Pons (tissue), 1 donor: ENCODE results near the gene NARF.
A peak's percentile ranks its signal among the peaks of the same experiment; 100 is the strongest.

Experiments
- DNase-seq: peaks from one replicate; pipeline ENCODE4 v3.0.0-alpha.2; 2016; ENCODE audit warnings: low spot score

The NARF gene

DNA sequence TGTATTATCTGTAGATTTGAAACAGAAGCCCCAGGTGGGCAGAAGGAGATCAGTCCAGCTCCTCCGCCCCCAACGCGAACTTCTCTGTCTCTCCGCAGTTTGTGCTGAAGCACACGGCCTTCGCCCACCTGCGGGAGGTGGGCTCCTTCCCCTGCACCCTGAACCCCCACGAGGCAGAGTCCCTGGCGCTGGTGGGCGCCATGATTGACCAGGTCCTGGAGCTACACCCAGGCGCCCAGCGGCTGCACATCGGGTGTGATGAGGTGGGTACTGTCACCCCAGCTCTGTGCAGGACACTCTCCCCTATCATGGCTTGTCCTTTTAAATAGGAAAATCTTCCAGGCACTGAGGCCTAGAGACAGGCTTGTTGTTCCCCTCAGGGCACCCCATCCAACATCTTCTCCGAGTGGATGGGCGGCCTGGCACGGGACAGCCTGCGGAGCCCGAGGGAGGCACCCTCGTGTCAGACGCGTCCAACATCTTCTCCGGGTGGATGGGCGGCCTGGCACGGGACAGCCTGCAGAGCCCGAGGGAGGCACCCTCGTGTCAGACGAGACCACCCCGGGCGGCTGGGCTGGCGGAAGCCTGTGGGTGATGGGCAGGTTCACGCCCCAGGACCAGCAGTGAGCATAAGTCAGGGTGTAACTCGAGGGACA lies 24.9 kb upstream of the NARF start:
- DNase-seq = no peak

DNA sequence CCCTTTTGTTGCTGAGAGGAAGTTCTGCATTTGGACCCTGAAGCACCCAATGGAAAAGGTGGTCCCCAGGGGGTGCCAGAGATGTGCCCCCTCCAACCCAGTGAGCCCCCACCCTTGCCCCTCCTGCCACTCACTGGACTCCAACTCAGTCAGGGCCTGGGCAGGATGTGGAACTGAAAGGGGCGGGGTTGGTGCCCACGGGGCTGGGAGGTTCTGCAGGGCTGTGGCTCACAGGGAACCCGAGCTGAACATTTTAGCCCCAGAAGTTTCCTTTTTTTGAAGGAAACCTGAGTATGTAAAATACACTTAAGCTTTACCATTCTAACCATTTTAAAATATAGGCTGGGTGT lies 24.4 kb upstream of the NARF start:
- DNase-seq = no peak

DNA sequence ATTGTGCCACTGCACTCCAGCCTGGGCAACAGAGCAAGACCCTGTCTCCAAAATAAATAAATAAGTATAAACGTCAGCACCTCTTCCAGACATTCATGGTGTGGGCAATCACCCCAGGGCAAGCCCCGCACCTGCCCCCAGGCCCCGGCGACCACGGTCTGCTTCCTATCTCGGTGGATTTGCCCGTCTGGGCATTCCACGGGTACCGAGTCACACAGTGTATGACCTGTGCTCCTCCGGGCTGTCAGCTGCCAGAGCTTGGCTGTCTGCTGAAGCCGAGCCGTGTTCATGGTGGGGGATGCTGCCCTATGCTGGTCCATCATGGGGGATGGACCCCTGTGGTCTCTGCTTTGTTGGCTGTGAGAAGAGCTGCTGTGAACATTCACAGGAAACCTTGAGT lies 23.4 kb upstream of the NARF start:
- no peak for DNase-seq

DNA sequence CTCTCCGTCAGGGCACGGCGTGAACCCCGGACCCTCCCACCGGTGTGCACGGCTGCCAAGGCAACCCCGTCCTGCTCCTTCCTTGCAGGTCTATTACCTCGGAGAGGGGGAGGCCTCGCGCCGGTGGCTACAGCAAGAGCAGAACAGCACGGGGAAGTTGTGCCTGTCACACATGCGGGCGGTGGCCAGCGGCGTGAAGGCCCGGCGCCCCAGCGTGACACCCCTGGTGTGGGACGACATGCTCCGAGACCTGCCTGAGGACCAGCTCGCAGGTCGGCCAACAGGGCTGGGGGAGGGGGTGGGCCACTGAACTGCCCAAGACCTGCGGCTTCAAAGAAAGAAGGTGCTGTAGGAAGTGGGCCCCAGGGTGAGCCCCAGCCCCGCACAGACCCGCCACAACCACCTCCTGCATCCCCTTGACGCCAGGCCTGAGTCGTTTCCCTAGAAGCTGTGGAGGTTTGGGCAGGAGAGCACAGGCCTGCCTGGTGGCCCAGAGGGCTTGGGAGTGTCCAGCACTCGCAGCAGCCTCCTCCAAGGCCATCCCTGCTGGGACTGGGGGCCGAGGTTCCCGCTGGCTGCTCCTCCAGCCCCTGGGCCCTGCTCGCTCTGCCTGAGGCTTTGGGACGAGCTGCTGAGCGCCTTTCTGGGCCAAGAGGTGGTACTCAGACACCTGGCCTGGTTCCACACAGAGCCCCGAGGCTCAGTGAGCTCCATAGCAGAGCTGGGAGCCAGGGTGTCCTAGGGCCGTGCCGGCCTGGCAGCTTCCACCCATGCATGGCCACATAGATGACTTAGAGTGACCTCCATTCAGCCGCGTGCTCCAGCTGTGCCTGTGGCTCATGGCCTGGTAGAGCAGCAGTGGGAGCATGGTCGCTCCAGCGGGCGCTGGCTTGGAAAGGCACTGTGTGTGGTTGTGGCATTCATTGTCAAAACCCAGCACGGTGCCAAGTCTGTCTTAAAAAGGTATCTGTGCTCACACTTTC lies 22.6 kb upstream of the NARF start:
- DNase-seq = no peak

DNA sequence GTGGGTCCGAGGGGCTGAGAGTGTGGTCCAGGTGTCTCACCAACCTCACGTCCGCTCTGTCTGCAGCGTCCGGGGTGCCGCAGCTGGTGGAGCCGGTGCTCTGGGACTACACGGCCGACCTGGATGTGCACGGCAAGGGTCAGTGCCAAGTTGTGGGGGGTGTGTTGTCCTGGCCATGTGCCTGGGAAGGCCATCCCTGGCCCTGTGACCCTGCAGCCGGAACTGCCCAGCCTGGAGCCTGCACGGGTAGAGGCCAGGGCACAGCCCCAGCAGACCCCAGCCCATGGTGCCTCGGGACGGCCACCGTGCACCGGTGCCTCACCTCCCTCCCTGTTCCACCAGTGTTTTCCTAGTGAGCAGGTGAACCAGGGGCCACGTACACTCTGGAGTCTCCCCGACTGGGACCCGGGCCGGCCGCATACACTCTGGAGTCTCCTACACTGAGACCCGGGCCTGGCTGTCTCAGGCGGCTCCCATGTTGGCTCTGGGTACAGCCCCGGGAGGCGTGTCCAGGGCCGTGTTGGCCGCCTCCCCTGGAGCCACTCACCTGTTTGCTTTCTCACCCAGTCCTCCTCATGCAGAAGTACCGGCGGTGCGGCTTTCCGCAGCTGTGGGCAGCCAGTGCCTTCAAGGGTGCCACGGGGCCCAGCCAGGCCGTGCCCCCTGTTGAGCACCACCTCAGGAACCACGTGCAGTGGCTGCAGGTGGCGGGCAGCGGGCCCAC lies 21.8 kb upstream of the NARF start:
- no peak for DNase-seq

DNA sequence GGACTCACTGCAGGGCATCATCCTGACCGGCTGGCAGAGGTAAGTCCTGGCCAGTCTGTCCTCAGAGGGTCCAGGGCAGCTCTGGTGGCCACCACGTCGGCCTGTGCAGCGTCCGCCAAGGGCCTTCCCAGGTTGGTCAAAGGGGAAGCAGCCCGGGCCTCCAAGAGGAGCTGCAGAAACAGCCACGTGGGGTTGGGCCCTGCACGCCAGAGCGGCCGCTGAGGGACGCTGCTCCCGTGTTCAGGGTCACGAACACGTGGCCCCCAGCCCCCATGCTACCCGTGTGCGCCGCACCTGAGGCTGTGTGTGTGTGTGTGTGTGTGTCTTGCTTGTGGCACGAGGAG lies 21.2 kb upstream of the NARF start:
- no peak for DNase-seq

DNA sequence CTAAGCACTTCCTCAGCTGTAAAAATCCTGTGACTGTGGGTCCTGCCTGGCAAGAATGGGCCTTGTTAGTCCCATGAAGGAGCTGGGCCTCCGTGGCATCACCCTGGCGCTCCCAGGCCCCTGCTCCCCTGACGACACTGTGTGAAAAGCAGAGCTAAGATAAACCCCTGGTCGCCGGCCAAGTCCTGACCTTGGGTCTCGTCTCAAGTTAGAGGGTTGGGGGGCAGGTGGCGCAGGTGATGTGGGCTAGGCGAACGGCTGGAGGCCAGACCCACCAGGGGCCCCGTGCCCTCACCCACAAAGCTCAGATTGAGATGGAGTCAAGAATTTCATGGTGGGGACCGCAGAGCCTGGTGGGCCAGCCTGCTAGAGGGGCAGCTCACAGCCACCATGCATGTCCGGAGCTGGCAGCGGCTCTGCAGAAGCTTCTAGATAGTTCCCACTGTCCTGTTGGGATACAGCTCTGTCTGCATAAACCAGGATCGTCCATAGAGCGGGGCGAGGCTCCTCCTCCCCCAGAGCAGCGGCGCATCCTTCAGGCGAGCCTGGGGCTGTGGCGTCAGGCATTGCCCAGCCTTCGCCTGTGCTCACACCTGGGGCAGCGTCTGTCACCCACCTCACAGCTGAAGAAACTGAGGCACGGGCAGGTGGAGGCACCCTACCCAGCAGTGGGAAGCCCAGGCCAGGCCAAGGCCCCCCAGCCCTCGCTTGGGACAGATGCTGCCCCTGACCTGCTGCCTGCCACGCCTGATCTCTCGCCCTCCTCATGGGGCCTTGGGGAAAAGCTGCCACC lies 19.9 kb upstream of the NARF start:
- no peak for DNase-seq

DNA sequence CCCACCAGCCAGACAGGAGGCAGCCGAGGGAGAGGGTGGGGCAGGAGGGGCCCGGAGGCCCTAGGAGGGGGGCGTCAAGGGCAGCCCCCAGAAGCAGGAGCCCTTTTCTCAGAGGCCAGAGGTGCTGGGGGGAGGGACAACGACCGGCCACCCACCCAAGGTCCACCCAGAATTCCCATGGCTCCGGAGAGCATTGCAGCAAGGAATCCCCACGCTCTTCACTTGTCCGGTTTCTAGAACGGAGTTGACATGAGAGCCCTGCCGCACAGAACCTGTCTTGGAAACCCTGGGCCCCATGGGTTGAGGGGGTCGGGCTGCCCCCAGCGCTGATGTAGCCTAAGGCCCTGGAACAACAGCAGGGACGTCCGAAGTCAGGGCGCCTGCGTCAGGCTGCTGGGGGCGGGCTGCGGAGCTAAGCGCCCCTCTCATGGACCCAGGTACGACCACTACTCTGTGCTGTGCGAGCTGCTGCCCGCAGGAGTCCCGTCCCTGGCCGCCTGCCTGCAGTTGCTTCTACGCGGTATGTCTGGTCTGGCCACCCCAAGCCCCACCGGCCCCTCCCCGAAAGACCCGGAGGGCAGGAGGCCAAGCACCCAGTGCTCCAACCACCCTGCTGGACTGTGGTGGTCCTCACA lies 19.2 kb upstream of the NARF start:
- DNase-seq = no peak

DNA sequence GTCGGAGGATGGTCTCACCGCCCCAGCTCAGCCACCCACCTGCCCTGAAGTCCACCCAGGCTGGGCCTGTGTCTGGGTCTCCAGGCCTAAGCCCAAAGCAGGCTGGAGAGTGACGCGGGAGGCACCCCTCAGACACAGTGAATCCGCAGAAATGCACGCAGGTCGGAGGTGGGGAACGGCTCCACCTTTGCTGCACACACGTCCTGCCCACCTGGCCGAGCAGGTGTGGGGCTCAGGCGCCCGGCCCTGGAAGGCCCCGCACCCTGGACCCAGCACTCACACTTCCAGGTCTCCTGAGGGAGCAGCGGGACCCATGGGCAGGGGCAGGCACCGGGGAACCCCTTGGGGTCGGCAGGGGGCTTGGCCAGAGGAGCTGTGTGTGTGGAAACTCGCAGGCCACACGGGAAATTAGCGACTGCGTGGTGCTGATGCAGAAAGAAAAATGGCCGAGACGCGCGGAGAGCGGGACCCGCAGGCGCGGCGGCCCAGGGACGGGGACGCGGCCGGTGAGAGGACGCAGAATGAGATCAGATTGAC lies 18.6 kb upstream of the NARF start:
- DNase-seq = no peak

DNA sequence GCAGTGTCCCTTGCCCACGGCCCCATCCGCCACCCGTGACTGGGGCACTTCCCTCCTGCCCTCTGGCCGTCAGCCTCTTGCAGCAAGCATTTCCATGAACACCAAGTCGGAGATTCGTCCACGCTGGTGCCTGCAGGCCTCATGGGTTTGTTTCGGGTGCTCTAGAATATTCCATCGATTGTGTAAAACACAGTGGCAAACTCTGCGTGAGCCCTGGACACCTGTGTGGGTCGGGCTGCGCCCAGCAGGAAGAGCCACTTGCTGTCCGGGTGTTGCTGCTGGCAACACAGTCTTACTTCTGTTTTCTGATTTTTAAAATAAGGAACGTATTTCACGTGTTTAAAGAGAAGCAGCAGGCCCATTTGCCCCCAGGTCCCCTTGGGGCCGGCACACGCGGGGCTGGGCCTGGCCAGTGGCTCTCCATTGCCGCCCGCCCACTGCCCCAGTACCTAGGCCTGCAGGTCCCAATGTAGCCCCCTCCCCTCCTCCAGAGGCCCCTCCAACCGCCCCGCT lies 18.0 kb upstream of the NARF start:
- DNase-seq = peak; percentile 53

DNA sequence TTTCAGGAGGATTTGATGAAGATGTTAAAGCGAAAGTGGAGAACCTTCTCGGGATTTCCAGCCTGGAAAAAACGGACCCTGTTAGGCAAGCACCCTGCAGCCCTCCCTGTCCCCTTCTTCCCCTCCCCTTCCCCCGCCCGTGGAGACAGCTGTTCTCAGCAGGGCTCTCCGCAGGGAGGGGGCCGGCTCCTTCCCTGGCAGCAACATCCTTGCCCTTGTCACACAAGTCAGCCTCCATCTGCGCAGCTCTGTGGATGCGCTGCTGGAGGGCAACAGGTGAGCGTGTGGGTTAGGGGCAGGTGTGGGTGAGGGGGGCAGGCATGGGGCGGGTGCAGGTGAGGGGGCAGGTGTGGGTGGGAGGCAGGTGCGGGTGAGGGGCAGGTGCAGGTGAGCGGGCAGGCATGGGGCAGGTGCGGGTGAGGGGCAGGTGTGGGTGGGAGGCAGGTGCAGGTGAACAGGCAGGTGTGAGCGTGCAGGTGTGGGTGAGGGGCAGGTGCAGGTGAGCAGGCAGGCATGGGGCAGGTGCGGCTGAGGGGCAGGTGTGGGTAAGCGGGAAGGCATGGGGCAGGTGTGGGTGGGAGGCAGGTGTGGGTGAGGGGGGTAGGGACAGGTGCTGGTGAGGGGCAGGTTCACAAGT lies 17.4 kb upstream of the NARF start:
- no peak for DNase-seq

DNA sequence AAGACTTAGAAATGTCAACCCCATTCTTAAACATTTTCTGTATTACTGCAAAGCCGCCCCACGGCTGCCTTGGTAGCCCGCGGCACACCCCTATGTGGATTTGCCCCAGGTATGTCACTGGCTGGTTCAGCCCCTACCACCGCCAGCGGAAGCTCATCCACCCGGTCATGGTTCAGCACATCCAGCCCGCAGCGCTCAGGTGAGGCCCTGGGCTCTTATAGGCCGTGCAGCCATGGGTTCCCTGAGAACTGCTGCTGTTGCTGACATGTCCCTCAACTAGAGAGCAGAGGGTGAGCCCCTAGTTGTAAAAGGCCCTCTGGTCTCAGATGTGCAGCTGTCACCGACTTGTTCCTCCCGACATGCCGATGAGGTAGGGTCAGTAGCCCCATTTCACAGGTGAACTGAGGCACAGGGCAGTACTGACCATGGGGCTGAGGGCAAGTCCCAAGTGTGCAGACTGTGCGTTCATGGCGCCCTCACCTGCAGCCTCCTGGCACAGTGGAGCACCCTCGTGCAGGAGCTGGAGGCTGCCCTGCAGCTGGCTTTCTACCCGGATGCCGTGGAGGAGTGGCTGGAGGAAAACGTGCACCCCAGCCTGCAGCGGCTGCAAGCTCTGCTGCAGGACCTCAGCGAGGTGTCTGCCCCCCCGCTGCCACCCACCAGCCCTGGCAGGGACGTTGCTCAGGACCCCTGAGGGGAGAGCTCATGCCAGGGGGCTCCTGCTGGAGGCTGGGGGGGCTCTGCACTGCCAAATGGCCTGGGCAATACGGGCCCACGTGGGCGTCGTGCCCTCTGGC lies 16.7 kb upstream of the NARF start:
- DNase-seq = no peak

DNA sequence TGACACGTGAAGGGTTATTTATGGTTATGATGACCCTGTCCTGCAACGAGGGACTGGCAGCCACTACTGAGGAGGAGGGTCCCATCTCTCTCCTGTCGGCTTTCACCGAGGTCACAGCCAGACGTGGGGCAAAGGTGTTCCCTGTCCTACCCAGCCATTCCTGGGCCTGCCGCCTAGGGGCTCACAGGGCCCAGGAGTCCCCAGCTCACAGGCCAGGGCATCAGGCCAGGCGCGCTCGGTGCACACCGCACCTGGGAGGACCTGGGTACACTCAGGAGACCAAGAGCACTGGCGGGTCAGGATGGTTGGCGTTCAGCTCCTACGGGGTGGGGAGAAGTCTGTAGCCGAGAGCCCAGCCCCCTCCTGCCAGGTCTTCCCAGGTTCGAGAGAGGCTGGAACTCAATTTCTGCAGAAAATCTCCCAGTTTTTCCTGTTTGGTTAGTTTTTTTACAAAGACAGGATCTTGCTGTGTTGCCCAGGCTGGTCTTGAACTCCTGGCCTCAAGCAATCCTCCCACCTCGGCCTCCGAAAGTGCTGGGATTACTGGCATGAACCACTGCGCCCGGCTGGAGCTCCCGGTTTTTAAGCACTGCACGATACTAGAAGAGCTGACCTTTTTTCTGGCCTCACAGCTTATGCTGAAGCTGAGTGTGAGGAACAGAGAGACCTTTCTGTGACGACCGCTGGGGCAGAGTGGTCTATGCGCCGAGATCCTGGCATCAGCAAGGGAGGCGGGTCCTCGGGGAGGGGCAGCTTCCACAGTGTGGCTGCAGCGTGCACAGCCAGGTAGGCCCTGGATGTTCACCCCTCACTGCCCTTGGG lies 15.7 kb upstream of the NARF start:
- DNase-seq = no peak

DNA sequence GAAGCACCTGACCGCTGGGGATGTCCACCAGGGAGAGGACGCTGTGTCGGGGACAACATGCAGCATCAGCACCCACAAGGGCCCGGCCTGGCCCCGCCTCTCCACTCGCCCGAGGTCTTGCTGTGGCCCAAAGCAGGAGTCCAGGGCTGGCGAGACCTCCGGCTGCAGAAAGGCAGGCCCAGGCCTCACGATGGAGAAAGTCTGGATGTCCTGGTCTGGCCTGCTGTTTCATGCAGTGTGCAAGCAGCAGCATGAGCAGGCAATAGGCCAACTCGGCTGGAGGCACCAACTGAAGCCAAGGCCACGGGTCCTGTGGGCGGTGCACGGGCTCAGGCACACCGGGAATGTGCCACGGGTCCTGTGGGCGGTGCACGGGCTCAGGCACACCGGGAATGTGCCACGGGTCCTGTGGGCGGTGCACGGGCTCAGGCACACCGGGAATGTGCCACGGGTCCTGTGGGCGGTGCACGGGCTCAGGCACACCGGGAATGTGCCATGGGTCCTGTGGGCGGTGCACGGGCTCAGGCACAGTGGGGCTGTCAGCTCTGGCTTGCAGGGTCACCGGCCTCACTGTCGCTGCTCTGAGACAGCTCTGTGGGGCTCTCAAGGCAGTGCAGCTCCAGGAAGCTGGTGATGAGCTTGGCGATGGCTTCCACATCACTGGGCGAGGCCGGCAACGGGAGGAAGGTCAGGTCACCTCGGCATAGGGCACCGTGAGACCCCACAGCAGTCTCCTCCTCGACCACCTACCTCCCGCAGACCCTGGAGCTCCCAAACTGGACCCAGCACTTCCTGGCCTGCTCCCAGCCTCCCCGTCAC lies 14.9 kb upstream of the NARF start:
- no peak for DNase-seq

DNA sequence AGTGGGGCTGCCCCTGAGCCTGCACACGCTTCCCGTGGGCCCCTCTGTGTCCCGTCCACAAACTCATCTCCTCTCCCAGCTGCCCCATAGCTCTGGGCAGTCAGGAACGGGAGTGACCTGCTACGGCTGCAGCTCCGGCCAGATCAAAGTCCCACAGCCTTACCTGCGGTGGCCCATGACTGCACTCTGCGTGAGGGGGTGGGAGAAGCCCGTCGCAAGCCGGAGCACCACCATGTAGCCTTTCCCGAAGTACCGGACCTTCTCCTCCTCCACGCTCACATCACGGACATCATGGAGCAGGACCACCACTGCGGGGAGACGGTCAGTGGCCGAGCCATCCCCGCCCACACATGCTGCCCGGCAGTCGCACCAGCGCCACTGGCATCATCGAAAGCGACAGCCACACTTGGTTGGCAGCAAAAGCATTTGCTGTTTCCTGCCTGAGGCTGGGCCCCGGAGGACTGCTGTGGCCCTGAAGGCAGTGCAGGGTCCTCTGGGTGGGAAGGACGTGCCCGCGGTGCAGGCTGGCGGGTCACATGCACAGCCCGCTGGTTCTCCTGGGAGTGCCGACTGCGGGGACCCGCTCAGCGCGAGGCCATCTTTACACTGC lies 14.2 kb upstream of the NARF start:
- DNase-seq = no peak

DNA sequence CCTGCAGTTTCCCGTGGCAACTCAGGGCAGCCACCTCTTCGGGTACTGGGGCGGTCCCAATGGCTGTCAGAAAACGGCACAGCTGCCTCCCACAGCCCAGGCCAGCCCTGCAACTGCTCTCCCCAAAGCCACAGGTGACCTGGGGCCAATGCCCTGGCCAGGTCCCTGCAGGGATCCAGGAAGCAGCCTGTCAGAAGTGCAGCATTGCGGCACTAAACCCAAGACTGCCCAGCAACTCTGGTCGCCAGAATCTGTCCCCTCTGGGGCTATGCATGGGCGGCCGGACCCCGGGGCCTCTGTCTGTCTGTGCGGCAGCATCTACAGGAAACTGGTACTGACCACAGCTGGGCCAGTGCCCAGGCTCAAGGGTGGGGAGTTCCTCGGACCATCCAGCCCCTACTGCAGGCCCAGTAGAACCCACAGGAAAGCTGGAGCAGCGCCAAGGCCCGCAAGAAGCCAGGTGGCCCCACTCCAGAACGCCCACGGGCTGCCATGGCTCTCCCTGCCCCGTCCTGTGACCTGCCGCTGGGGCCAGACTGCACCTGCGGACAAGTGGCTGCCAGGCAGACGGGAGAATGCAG lies 13.5 kb upstream of the NARF start:
- no peak for DNase-seq

DNA sequence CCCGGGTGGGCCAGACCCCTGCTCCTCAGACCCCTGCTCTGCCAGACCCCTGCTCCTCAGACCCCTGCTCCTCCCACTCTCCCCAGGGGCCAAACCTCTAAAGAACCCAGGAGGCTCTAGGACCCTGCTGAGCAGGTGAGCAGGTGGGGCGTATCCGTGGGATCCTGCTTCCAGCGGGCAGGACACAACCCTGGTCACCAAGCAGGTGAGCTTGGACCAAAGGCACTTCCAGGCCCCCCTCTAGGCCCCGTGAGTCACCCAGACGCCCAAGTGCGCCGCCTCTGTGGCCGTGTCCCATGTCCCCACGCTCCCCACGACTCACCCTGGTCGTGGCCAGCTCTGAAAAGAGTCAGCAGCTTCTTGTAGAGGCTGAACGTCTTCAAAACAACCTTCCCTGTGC lies 13.0 kb upstream of the NARF start:
- DNase-seq = no peak
